ENCODE data around the gene MCHR1. TPM values are rescaled to one million over a fixed set of nuclear protein-coding genes. Genes with fewer than 3 reads are reported as not detected.
"Not testable (repeated sequence)": the region's sequence is repeated elsewhere in the genome, so short reads cannot be mapped to it uniquely, and the experiment has no call there.

The MCHR1 gene
- total RNA-seq, 1 experiment from 2014 or later = not detected

- DNase-seq (ENCODE audit: low spot score) = not testable (repeated sequence)
Observed at GRCh38 chr22:40655941-40656340, 23.3 kb upstream of the MCHR1 start.

DNA sequence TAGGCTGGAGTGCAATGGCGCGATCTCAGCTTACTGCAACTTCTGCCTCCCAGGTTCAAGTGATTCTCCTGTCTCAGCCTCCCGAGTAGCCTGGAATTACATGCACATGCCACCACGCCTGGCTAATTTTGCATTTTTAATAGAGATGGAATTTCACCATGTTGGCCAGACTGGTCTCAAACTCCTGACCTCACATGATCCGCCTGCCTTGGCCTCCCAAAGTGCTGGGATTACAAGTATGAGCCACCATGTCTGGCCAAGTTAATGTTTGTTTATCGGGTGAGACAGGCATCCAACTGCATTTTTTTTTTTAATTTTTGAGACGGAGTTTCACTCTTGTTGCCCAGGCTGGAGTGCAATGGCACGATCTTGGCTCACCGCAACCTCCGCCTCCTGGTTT, 22.6 kb upstream of the MCHR1 start:
- not testable (repeated sequence) for DNase-seq (ENCODE audit: low spot score)

DNA sequence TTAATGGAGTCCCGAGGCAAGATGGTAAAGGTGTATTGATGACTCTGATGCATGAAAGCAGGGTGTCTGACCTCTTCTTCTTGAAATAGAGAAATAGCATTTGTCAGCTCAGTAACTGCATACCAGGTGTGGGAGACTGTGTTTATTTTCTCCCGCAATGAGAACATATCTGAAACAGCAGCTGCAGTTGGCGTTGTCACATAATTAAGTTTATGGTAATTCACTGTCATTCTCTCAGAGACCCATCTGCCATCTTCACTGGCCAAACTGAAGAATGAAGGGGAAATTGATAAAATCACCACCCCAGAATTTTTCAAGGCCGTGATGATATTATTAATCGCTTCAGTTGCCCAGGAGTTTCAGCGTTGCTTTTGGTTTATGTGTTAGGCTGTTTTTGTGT, 20.1 kb upstream of the MCHR1 start:
- DNase-seq (ENCODE audit: low spot score) = no peak

DNA sequence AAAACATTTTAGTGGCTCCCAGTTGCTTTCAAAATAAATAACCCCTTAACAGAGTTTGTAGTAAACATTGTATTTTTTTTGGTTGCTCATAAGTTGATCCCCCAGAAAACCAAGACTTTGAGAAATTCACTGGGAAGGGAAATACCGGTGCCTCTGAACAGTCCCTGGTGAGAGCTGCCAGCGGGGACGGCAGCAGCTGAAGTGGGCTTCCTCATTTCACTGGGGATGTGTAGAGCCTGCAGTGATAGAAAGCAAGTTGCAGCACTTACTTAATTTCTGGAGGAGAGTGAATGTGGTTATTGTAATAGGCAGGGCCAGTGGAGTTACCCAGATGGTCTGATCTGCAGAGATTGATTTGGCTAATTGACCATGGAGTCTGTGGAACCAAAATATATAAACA, 18.6 kb upstream of the MCHR1 start:
- DNase-seq (ENCODE audit: low spot score) = no peak

DNA sequence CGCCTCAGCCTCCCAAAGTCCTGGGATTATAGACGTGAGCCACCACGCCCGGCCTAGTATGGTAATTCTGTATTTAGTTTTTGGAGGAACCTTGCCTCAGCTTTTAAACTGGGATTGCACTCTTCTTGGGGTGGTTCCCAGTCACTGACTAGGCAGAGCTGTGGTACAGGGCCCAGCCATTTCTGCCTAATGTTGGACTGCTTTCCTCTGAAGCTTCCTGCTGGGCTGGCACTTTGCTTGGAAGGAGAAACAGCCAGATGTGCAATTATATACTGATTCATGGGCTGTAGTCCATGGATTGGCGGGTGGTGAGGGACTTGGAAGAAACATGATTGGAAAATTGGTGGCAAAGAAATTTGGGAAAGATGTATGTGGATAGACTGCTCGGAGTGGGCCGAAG, 17.6 kb upstream of the MCHR1 start:
- no peak for DNase-seq (ENCODE audit: low spot score)

GRCh38 chr22:40665312-40665711, 14.0 kb upstream of the MCHR1 start:
- no peak for DNase-seq (ENCODE audit: low spot score)

DNA sequence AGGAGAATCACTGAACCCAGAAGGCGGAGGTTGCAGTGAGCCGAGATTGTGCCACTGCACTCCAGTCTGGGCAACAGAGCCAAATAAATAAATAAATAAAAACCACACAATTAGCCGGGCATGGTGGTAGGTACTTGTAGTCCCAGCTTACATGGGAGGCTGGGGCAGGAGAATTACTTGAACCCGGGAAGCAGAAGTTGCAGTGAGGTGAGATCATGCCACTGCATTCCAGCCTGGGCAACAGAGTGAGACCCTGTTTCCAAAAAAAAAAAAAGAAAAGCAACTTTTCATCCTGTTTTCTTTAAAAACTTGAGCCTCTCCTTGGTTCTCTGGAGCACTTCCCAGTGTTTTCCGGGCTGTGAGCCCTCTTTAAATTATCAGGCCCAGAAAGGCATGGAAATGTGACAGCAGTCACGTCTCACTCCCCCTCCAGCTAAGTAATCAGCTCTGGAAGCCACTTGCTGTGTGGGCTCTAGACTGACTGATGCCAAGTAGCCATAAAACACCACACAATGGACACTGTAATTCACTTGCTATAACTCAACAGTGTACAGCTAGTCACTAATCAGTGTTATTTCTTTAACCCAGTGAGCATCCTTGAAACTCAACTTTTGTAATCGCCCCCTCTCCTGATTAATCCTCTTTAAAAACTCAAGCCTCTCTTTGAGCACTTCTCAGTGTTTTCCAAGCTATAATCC, 13.0 kb upstream of the MCHR1 start:
- DNase-seq (ENCODE audit: low spot score) = no peak

- DNase-seq (ENCODE audit: low spot score) = peak; percentile 88
Observed at GRCh38 chr22:40668611-40669411, 10.5 kb upstream of the MCHR1 start.

DNA sequence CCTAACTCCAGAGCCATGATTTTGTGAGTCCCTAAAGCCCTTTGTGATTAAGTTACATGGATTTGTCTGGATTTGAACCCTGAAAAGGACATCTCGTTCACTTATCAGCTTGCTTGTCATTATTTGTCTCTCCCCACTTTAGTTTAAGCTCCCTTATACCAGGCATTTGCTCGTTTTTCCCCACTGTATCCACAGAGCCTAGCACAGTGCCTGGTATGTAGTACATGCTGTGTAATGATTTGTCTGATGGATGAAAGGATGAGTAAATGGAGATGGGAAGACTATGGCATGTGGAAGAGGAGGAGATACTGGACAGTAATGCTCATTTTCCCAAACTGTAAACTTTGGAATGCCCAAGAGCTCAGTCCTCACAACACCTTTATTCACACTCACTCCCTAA, 9.2 kb upstream of the MCHR1 start:
- DNase-seq (ENCODE audit: low spot score) = no peak

DNA sequence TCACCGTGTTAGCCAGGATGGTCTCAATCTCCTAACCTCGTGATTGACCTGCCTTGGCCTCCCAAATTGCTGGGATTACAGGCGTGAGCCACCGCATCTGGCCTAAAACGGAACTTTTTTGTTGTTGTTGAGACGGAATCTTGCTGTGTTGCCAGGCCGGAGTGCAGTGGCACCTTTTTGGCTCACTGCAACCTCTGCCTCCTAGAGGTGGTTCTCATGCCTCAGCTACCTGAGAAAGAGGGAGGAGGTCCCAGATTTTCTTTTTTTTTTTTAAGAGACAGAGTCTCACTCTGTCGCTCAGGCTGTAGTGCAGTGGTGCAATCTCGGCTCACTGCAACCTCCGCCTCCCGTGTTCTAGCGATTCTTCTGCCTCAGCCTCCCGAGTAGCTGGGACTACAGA, 7.9 kb upstream of the MCHR1 start:
- DNase-seq (ENCODE audit: low spot score) = no peak

- DNase-seq (ENCODE audit: low spot score) = no peak
Observed at GRCh38 chr22:40671796-40672360, 7.4 kb upstream of the MCHR1 start.

DNA sequence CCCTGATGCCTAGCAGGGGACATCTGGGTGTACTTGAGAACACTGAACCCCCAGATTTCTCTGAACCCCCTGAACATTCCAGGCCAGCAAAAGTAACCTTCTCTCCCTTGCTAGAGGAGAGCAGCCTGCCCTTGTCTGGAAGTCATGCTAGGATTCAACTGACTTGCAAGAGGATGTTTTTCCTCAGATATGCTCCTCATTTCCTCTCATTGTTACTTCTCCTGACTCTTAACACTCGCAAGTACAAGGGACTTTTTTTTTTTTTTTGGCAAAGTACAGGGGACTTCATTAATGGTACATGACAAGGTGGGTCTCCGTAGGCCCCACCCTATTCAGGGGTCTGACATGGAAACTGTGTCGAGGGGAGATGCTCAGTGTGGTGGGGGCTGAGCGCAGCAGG, 6.3 kb upstream of the MCHR1 start:
- DNase-seq (ENCODE audit: low spot score) = no peak

DNA sequence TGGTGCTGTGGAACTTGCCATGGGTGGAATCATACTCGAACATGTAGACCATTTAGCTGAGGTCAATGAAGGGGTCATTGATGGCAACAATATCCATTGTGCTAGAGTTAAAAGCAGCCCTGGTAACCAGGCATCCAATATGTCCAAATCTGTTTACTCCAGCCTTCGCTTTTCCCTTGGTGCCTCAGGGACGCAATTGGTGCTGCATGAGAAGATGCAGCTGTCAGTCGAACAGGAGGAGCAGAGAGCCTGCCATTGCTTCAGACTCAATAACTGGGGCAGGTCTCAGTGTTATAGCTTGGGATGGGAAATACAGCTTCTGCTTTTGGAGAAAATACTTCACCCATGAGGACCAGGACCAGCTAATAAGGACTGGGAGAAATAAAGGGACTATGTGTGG, 5.0 kb upstream of the MCHR1 start:
- no peak for DNase-seq (ENCODE audit: low spot score)

- not testable (repeated sequence) for DNase-seq (ENCODE audit: low spot score)
Observed at GRCh38 chr22:40676166-40676565, 3.1 kb upstream of the MCHR1 start.

GRCh38 chr22:40676644-40677043, 2.6 kb upstream of the MCHR1 start:
- DNase-seq (ENCODE audit: low spot score) = no peak

DNA sequence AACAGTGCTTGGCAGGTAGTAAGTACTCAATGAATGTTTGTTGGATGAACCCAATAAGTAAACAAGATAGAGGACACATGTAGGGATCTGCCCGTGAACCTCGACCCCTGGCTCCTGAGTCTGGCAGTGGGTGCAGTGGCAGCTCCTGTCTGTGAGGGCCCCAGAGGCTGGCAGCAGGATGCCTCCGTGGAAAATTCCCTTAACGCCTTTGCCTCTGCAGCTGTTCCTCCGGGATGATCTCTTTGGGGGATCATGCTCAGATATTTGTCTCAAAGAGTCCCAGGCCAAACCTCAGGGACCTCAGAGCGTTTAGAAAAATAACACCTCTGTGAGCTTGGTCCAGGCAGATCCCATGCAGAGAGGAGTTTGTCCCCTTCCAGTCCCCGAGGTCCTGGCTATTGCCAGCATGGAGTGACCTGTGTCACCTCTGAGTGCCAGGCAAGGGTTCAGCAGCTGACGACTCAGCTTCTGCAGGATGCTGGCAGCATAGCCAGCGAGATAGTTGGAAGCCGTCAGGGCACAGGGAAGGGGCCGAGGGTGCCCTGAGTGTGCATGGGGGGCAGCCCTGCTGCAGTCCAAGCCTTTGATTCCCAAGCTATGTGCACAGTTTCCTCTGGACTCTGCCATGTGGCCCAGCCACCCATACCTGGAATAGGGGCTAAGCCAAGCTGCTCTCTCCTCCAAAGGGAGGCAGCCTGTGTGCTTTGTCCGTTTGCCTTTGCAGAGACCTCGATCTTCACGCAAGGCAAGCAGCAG, 613 bp upstream of the MCHR1 start:
- DNase-seq (ENCODE audit: low spot score) = no peak

DNA sequence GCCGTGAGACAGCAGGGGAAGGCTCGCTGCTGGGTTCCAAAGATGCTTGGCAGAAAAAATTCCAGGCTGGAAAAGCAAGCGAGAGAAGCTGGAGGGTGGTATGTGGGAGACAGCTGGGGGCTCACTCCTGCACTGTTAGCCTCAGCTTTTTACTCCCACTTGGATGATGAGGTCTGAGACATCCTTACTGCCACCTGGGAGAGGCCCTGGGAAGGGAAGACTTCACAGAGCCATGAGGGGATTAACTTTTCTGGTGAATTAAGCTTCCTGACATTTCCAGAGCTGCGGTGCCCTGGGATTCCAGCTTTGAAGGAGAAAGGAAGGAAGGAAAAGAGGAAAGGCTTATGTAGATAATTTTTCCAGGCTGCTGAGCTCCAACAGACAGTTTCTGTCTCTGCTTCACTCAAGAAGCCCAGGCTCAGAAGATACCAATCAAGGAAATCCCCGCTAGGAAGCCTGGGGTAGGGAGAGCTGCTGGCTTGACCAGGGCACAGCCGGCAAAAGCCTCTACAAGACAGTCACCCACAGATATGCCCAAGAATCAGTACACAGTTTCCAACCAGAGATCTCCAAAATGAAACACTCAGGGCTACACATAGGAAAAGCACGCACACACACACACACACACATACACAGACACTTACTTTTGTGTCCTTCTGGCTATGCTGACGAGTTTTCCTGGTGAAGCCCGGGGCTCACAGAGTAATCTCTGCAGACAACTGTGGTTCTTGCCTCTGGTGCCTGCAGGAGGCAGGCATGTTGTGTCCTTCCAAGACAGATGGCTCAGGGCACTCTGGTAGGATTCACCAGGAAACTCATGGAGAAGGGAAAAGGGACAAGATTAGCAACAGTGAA, 907 bp downstream of the MCHR1 start:
- DNase-seq (ENCODE audit: low spot score) = no peak

GRCh38 chr22:40680819-40681183, 1.5 kb downstream of the MCHR1 start:
- no peak for DNase-seq (ENCODE audit: low spot score)

DNA sequence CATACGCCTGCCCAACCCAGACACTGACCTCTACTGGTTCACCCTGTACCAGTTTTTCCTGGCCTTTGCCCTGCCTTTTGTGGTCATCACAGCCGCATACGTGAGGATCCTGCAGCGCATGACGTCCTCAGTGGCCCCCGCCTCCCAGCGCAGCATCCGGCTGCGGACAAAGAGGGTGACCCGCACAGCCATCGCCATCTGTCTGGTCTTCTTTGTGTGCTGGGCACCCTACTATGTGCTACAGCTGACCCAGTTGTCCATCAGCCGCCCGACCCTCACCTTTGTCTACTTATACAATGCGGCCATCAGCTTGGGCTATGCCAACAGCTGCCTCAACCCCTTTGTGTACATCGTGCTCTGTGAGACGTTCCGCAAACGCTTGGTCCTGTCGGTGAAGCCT, 2.2 kb downstream of the MCHR1 start:
- DNase-seq (ENCODE audit: low spot score) = no peak

DNA sequence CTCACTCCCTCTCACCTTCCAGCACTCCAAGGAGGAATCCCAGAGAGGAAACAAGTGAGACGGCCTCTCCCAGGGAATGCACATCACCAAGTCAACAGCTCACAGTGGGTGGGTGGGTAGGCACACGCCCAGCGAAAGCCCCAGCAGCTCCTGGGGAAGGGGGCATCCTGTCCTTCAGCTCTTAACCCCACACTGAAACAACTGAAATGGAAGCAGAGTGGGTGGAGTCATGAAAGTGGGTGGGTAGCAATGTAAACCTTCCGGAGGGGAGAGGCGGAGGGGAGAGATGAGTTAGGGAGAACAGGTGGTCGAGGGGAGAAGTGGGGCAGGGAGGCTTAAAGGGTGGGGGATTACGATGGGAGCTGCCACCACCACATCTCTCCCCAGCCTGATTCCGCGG, 5.4 kb downstream of the MCHR1 start:
- DNase-seq (ENCODE audit: low spot score) = no peak

DNA sequence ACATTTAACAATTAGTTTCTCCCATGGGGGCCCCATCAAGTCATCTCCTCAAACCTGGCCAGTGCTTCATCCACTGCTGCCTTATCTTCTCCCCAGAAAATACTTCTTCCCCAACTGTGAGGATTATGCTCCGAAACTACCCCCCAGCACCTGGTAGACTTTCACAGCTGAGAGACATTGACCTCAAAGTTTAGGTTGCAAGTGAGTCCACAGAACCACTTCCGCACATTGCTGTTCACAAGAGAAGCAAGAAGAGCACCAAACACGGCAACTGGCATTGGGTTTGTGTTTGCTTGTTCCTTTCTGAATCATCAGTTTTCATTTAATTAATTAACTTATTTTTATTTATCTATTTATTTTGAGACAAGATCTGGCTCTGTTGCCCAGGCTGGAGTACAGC, 6.1 kb downstream of the MCHR1 start:
- DNase-seq (ENCODE audit: low spot score) = no peak

DNA sequence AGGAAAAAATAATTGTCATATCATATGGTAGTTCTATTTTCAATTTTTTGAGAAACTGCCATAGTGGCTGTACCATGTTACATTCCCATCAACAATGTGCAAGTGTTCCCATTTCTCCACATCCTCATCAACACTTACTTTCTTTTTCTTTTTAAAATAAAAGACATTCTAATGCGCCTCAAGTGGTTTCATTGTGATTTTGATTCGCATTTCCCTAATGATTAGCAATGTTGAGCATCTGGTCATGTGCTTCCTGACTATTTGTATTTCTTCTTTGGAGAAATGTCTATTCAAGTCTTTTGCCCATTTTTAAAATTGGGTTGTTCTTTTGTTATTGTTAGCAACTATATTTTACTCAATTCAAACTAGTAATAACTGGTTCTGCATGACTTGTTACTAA, 8.4 kb downstream of the MCHR1 start:
- DNase-seq (ENCODE audit: low spot score) = no peak
